ENCODE data around the gene SPATA19. TPM values are rescaled to one million over a fixed set of nuclear protein-coding genes. Genes with fewer than 3 reads are reported as not detected.

Gene SPATA19
- total and polyA plus RNA-seq, 2 experiments from 2014 or later: not detected

DNA sequence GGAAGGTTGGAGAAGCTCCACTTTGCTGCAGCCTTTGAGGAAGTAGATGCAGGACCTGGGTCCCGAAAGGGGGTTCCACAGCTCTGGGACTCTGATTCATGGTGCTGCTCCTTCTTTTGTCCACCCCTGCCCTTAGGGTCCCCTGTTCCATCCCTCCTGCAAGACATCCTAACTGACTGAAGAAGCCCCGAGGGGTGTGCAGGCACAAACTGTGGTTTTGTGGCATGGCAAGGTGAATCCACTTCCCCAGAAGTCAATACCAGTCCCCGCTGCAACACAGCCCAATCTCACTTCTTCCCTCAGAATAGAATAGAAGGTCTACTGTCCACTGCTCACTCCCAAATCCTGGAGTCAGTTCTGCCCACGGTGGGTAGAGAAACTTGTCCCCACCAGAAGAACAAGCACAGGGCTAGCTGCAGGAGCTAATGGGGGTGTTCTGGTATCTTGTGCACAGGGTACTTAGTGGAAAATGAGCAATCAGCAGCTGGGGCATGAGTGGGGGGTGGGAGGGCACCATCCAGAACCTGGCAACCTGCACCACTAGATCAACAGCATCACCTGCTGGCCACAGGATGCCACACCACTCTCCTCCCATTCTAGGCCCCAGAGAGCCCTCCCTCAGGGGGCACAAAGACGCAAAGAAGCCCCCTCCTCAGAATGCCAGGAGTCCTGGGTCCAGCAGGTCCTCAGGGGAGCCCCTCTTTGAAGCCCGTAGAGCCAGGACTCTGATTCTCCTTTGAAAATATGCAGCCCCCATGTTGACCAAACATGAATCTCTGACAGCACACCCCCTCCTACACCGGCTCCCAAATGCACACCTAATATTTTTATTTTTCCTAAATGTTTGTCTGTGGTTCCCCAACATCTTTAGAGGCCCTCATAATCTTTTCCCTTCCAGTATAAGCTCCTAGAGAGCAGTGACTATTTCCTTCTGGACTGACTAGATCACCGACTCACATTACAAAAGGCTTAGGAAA is 14.1 kb downstream of the SPATA19 start:
- peak overlapping the region; percentile 28; the same call in 1 of the 2 replicates for H2AFZ ChIP-seq
- Mint-ChIP-seq H3K27me3 (ENCODE audit: insufficient read depth, low read depth, poor library complexity) (peaks cover 34% of the 10 kb centered on the region), H3K27ac (no peak overlapping the region), H3K4me1 (peaks cover 10% of the 10 kb centered on the region), H3K4me3 (no peak overlapping the region), H3K36me3 (ENCODE audit: low read depth) (peaks cover 9% of the 10 kb centered on the region), H3K9me3 (peaks cover 21% of the 10 kb centered on the region)
- H3K36me3 ChIP-seq (ENCODE audit: insufficient read depth): no peaks in the 10 kb centered on the region
- no peaks in the 10 kb centered on the region for H3K4me1 ChIP-seq (ENCODE audit: insufficient read depth)
- H3F3A ChIP-seq (replicated peaks; ENCODE audit: low read depth): peaks cover 4% of the 10 kb centered on the region
- no peaks in the 10 kb centered on the region for H3K79me2 ChIP-seq (replicated peaks; ENCODE audit: insufficient read depth)
- H3K9me2 ChIP-seq (ENCODE audit: insufficient read depth): no peaks in the 10 kb centered on the region
- no peak overlapping the region for H3K4me2 ChIP-seq
- peak; percentile 61 for DNase-seq (ENCODE audit: low spot score)
- H4K20me1 ChIP-seq (replicated peaks; ENCODE audit: insufficient read depth): no peaks in the 10 kb centered on the region
- ATAC-seq: peak; percentile 70
- no peaks in the 10 kb centered on the region for H3K27me3 ChIP-seq (ENCODE audit: insufficient read depth)
- TF ChIP-seq, protein P1, sequence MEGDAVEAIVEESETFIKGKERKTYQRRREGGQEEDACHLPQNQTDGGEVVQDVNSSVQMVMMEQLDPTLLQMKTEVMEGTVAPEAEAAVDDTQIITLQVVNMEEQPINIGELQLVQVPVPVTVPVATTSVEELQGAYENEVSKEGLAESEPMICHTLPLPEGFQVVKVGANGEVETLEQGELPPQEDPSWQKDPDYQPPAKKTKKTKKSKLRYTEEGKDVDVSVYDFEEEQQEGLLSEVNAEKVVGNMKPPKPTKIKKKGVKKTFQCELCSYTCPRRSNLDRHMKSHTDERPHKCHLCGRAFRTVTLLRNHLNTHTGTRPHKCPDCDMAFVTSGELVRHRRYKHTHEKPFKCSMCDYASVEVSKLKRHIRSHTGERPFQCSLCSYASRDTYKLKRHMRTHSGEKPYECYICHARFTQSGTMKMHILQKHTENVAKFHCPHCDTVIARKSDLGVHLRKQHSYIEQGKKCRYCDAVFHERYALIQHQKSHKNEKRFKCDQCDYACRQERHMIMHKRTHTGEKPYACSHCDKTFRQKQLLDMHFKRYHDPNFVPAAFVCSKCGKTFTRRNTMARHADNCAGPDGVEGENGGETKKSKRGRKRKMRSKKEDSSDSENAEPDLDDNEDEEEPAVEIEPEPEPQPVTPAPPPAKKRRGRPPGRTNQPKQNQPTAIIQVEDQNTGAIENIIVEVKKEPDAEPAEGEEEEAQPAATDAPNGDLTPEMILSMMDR (conservative IDR thresholded peaks at IDR 0.05; ENCODE audit: low read depth in 2 of 2): peak; percentile 75 to 92
- TF ChIP-seq, protein P2, sequence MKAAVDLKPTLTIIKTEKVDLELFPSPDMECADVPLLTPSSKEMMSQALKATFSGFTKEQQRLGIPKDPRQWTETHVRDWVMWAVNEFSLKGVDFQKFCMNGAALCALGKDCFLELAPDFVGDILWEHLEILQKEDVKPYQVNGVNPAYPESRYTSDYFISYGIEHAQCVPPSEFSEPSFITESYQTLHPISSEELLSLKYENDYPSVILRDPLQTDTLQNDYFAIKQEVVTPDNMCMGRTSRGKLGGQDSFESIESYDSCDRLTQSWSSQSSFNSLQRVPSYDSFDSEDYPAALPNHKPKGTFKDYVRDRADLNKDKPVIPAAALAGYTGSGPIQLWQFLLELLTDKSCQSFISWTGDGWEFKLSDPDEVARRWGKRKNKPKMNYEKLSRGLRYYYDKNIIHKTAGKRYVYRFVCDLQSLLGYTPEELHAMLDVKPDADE (IDR thresholded peaks at IDR 0.05): no peak
- H3K4me3 ChIP-seq: no peak overlapping the region
- no peak overlapping the region for H3K27ac ChIP-seq (ENCODE audit: low read depth)

DNA sequence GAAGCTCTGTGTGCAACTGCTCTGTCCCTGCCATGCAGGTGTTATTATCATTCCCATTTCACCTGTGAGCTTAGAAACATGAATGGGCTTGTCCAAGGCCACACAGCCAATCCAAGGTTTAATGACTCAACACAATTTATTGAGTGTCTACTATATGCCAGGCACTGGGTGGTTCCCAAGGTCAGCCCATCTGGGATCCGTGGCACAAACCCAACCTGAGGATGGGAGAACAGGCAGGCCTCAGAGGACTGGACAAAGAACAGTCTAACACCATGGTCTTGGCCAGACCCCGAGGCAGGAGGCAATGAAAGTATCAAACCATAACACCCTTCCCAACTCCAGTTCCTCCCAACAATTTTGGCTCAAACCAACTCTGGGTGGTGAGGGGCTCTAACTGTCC is 15.7 kb downstream of the SPATA19 start:
- ATAC-seq (no peak), DNase-seq (ENCODE audit: low spot score) (no peak)
- Histone ChIP-seq H3K4me1 (ENCODE audit: insufficient read depth) (no peaks in the 10 kb centered on the region), H3K9me2 (ENCODE audit: insufficient read depth) (no peaks in the 10 kb centered on the region), H3K79me2 (replicated peaks; ENCODE audit: insufficient read depth) (no peaks in the 10 kb centered on the region), H3K27me3 (ENCODE audit: insufficient read depth) (no peaks in the 10 kb centered on the region), H4K20me1 (replicated peaks; ENCODE audit: insufficient read depth) (no peaks in the 10 kb centered on the region), H2AFZ (no peak overlapping the region), H3K4me2 (no peak overlapping the region), H3F3A (replicated peaks; ENCODE audit: low read depth) (peaks cover 4% of the 10 kb centered on the region), H3K36me3 (ENCODE audit: insufficient read depth) (no peaks in the 10 kb centered on the region), H3K27ac (ENCODE audit: low read depth) (no peak overlapping the region), H3K4me3 (no peak overlapping the region)
- no peaks in the 10 kb centered on the region; the same call in 2 of the 3 replicates for H3K4me1 Mint-ChIP-seq
- peaks cover 9% of the 10 kb centered on the region for H3K36me3 Mint-ChIP-seq (ENCODE audit: low read depth)
- H3K27ac Mint-ChIP-seq: no peak overlapping the region
- no peak overlapping the region for H3K4me3 Mint-ChIP-seq
- H3K9me3 Mint-ChIP-seq: peaks cover 19% of the 10 kb centered on the region
- peaks cover 23% of the 10 kb centered on the region for H3K27me3 Mint-ChIP-seq (ENCODE audit: insufficient read depth, low read depth, poor library complexity)
- TF ChIP-seq, protein P2 (IDR thresholded peaks at IDR 0.05): no peak
- TF ChIP-seq EZH2phosphoT487 (IDR thresholded peaks at IDR 0.05; ENCODE audit: unreplicated experiment) (no peak), STAT1 (IDR thresholded peaks at IDR 0.05; ENCODE audit: unreplicated experiment) (no peak), CREB1 (CRISPR knock-in tag; IDR thresholded peaks at IDR 0.05; ENCODE audit: low read depth) (no peak), POLR2AphosphoS5 (IDR thresholded peaks at IDR 0.05; ENCODE audit: low read depth) (no peak), NANOG (IDR thresholded peaks at IDR 0.05; ENCODE audit: borderline replicate concordance) (no peak), JUNB (IDR thresholded peaks at IDR 0.05; ENCODE audit: unreplicated experiment) (no peak), EZH2 (IDR thresholded peaks at IDR 0.05; ENCODE audit: low read depth, unreplicated experiment) (no peak)
- TF ChIP-seq, protein P1 (conservative IDR thresholded peaks at IDR 0.05; ENCODE audit: low read depth in 2 of 2): no peak
